Endothelial cell of umbilical vein (primary cell): ENCODE data around the gene TAF3. TPM values are rescaled to one million over a fixed set of nuclear protein-coding genes. Genes with fewer than 3 reads are reported as not detected.

ENCODE experiments used
- BruUV-seq: library from RNA; stranded (reverse); fragments of 400-500 nt; replicated peaks from 2 replicates; lab custom pipeline; 2021; lab: Mats Ljungman, UMichigan
- CTCF ChIA-PET: fragments of 300-600, 350-600 bp; sonication (Branson Sonifier 250); formaldehyde crosslinking; loops from one replicate; lab custom pipeline; 2021; ENCODE audit warnings: antibody characterized with exemption, inconsistent platforms; lab: Charles Lee
- POLR2A ChIA-PET: fragments of 300-600, 350-600 bp; sonication (Branson Sonifier 250); formaldehyde crosslinking; loops from one replicate; lab custom pipeline; 2021; ENCODE audit warnings: antibody characterized with exemption, inconsistent platforms; lab: Charles Lee
- DNase-seq: peaks from one replicate; pipeline ENCODE4 v3.0.0-alpha.2; 2011; ENCODE audit warnings: low read depth, low spot score
- FAIRE-seq: peaks from 2 replicates; lab custom pipeline; 2011; peaks lifted over from hg19 to GRCh38; lab: Jason Lieb, UNC
- H2AFZ ChIP-seq: 2 replicates; pipeline ENCODE4 v1.6.0; 2012; ENCODE audit warnings: low read depth, low read length, control low read depth, inconsistent platforms
- H3K27ac ChIP-seq: 2 replicates; pipeline ENCODE4 v1.5.1; 2011; ENCODE audit warnings: low read depth, mild to moderate bottlenecking, control low read depth, low read length, moderate library complexity; ENCODE audit not compliant: insufficient read depth
- H3K27me3 ChIP-seq, 2 experiments: 2 replicates each; pipeline versions ENCODE4 v1.6.0 to v1.6.1; 2011; ENCODE audit warnings: low read length in 2 of 2, mixed read lengths in 1 of 2; ENCODE audit not compliant: control insufficient read depth in 2 of 2, insufficient read depth in 2 of 2
- H3K36me3 ChIP-seq, 2 experiments: 2 replicates in 1 of 2; 3 replicates in 1 of 2; pipeline ENCODE4 v1.5.1; 2011; ENCODE audit warnings: low read length in 2 of 2, mild to moderate bottlenecking in 1 of 2, moderate library complexity in 1 of 2; ENCODE audit not compliant: control insufficient read depth in 2 of 2, insufficient read depth in 2 of 2; ENCODE audit errors: extremely low read depth in 1 of 2
- H3K4me1 ChIP-seq: 3 replicates; pipeline ENCODE4 v1.5.1; 2011; ENCODE audit warnings: mild to moderate bottlenecking, low read length; ENCODE audit not compliant: control insufficient read depth, insufficient read depth; ENCODE audit errors: extremely low read depth
- H3K4me2 ChIP-seq: 2 replicates; pipeline ENCODE4 v1.6.1; 2011; ENCODE audit warnings: low read length, control low read depth, mixed read lengths; ENCODE audit not compliant: insufficient read depth
- H3K4me3 ChIP-seq, 3 experiments: fragments of 200-600 bp in 1 of 3; sonication (generic), shearing (Covaris generic) in 1 of 3; replicated peaks in 1 of 3; 2 replicates each; pipeline ENCODE4 v1.5.1; 2011 to 2016; ENCODE audit warnings: control low read depth in 3 of 3, low read length in 3 of 3, mild to moderate bottlenecking in 2 of 3, inconsistent platforms in 1 of 3, low read depth in 1 of 3, moderate library complexity in 1 of 3; ENCODE audit not compliant: insufficient read depth in 1 of 3
- H3K79me2 ChIP-seq: 2 replicates; pipeline ENCODE4 v1.6.0; 2012; ENCODE audit warnings: low read length, inconsistent platforms; ENCODE audit not compliant: control insufficient read depth, insufficient read depth
- H3K9ac ChIP-seq: replicated peaks from 2 replicates; pipeline ENCODE3; 2011; ENCODE audit warnings: low read length, control low read depth; ENCODE audit not compliant: insufficient read depth; ENCODE audit errors: extremely low read depth
- H3K9me1 ChIP-seq: replicated peaks from 3 replicates; pipeline ENCODE4 v1.6.0; 2011; ENCODE audit warnings: mild to moderate bottlenecking, low read length; ENCODE audit not compliant: control insufficient read depth, insufficient read depth; ENCODE audit errors: extremely low read depth
- H3K9me3 ChIP-seq: replicated peaks from 2 replicates; pipeline ENCODE4 v1.5.1; 2012; ENCODE audit warnings: low read length, inconsistent platforms; ENCODE audit not compliant: control insufficient read depth, insufficient read depth
- H4K20me1 ChIP-seq: replicated peaks from 2 replicates; pipeline ENCODE3; 2011; ENCODE audit warnings: mild to moderate bottlenecking, low read length; ENCODE audit not compliant: control insufficient read depth, insufficient read depth; ENCODE audit errors: extremely low read depth
- EZH2 ChIP-seq: IDR thresholded peaks from 2 replicates; pipeline ENCODE4 v1.6.1; 2012; ENCODE audit warnings: borderline replicate concordance, low read depth, mild to moderate bottlenecking, moderate library complexity, low read length, inconsistent platforms; ENCODE audit not compliant: severe bottlenecking
- FOS ChIP-seq: IDR thresholded peaks from 2 replicates; pipeline ENCODE4 v1.6.1; 2011; ENCODE audit warnings: mild to moderate bottlenecking, low read length, moderate library complexity, borderline replicate concordance; ENCODE audit not compliant: insufficient read depth
- GATA2 ChIP-seq: IDR thresholded peaks from 2 replicates; pipeline ENCODE4 v1.7.0; 2011; ENCODE audit warnings: low read depth, mild to moderate bottlenecking, moderate library complexity, mixed read lengths, low read length; ENCODE audit not compliant: insufficient read length, insufficient read depth
- JUN ChIP-seq: IDR thresholded peaks from 2 replicates; pipeline ENCODE4 v1.6.1; 2011; ENCODE audit warnings: borderline replicate concordance, low read depth; ENCODE audit not compliant: insufficient read length, insufficient read depth
- MYC ChIP-seq: IDR thresholded peaks from one replicate; pipeline ENCODE4 v1.6.1; 2011; ENCODE audit warnings: mild to moderate bottlenecking, low read depth, low read length
- POLR2A ChIP-seq: IDR thresholded peaks from 2 replicates; pipeline ENCODE4 v1.6.1; 2012; ENCODE audit warnings: low read depth, mild to moderate bottlenecking, control low read depth, low read length
- POLR2AphosphoS5 ChIP-seq: IDR thresholded peaks from 2 replicates; pipeline ENCODE4 v1.6.1; 2012; ENCODE audit warnings: low read depth, mild to moderate bottlenecking, control low read depth, low read length, moderate library complexity; ENCODE audit not compliant: insufficient read depth
- dilution Hi-C: fragments of 300-500 bp; cut with MboI; formaldehyde crosslinking; loops from one replicate; pipeline ENCODE4 v1.15.0; 2019; ENCODE audit warnings: low sequenced_read_pairs; ENCODE audit not compliant: extremely low pct_ligation_motif_present
- intact Hi-C: fragments of 100-400 bp; cut with micrococcal nuclease; formaldehyde crosslinking; loops from one replicate; pipeline ENCODE4 v1.10.0; 2022
- polyA plus RNA-seq, 4 experiments: library from polyadenylated mRNA; depleted of rRNA in 3 of 4; stranded (reverse) in 3 of 4; unstranded in 1 of 4; fragments of >200 nt; gene quantifications; 2 replicates each; pipeline versions ENCODE4 v1.2.1 to v1.2.3, GENCODE V29; 2011 to 2012; ENCODE audit warnings: missing spikeins in 1 of 4
- total RNA-seq: library from RNA; stranded (reverse); gene quantifications from 2 replicates; pipeline ENCODE4 v1.2.3, GENCODE V29; 2021
- TF ChIP-seq, protein P1 (sequence below), 2 donors: IDR thresholded peaks; 1 replicate in 1 of 2; 2 replicates in 1 of 2; pipeline ENCODE4 v1.5.1; 2011; ENCODE audit warnings: low read length in 2 of 2, mild to moderate bottlenecking in 2 of 2, moderate library complexity in 2 of 2, control low read depth in 1 of 2, inconsistent platforms in 1 of 2, low read depth in 1 of 2; ENCODE audit not compliant: insufficient read depth in 1 of 2; ENCODE audit errors: extremely low read depth in 1 of 2
- TF ChIP-seq, protein P2 (sequence below): IDR thresholded peaks from 2 replicates; pipeline ENCODE4 v1.6.1; 2011; ENCODE audit not compliant: insufficient read depth, insufficient read length

Gene TAF3
- total and polyA plus RNA-seq, 2 donors (not counting 3 experiments of a cell fraction or from before 2014, with no cell fraction given): 2.4 to 10.5 TPM

- no TSS peak for BruUV-seq
- DNase-seq (no peak), FAIRE-seq (no peak)
- H2AFZ ChIP-seq: no peak overlapping the region
- H3K4me3 ChIP-seq: no peak overlapping the region
- intact Hi-C loops: no loop called here
- no peak overlapping the region for H3K9ac ChIP-seq
- H3K27me3 ChIP-seq: no peaks in the 10 kb centered on the region
- no peaks in the 10 kb centered on the region for H4K20me1 ChIP-seq
- TF ChIP-seq EZH2 (no peak), POLR2A (no peak), JUN (no peak), FOS (no peak), GATA2 (no peak), MYC (no peak)
- dilution Hi-C loops: no loop called here
- no peak overlapping the region for H3K4me2 ChIP-seq
- ChIA-PET POLR2A (no interaction called here), CTCF (interaction anchor here (0.6 to 1.4 kb wide), 2 partner anchors 46 to 139 kb away, joined by 3 read pairs; no protein-coding TSS in a partner anchor)
- H3K27ac ChIP-seq: no peak overlapping the region
- no peaks in the 10 kb centered on the region for H3K9me3 ChIP-seq
- H3K9me1 ChIP-seq: no peaks in the 10 kb centered on the region
- H3K79me2 ChIP-seq: peaks cover 5% of the 10 kb centered on the region
- peaks cover 26 to 45% of the 10 kb centered on the region in 2 experiments for H3K36me3 ChIP-seq
- H3K4me1 ChIP-seq: peaks cover 6% of the 10 kb centered on the region
Measured at GRCh38 chr10:7802606-7803005, 15.7 kb upstream of the TAF3 start.

GRCh38 chr10:7804216-7804615 is 14.1 kb upstream of the TAF3 start:
- CTCF ChIA-PET: no interaction called here
- intact Hi-C loops (no loop called here), dilution Hi-C loops (no loop called here)
- Histone ChIP-seq H3K9ac (no peak overlapping the region), H3K4me3 (no peak overlapping the region), H4K20me1 (no peaks in the 10 kb centered on the region), H2AFZ (no peak overlapping the region), H3K27ac (no peak overlapping the region), H3K27me3 (no peaks in the 10 kb centered on the region), H3K9me1 (no peaks in the 10 kb centered on the region), H3K9me3 (no peaks in the 10 kb centered on the region), H3K36me3 (peaks cover 30 to 47% of the 10 kb centered on the region in 2 experiments), H3K79me2 (peaks cover 3% of the 10 kb centered on the region), H3K4me1 (no peaks in the 10 kb centered on the region), H3K4me2 (no peak overlapping the region)
- FAIRE-seq (no peak), DNase-seq (no peak)
- TF ChIP-seq GATA2 (no peak), EZH2 (no peak), POLR2AphosphoS5 (no peak), JUN (no peak), POLR2A (no peak), FOS (no peak), MYC (no peak)
- TF ChIP-seq, protein P1, sequence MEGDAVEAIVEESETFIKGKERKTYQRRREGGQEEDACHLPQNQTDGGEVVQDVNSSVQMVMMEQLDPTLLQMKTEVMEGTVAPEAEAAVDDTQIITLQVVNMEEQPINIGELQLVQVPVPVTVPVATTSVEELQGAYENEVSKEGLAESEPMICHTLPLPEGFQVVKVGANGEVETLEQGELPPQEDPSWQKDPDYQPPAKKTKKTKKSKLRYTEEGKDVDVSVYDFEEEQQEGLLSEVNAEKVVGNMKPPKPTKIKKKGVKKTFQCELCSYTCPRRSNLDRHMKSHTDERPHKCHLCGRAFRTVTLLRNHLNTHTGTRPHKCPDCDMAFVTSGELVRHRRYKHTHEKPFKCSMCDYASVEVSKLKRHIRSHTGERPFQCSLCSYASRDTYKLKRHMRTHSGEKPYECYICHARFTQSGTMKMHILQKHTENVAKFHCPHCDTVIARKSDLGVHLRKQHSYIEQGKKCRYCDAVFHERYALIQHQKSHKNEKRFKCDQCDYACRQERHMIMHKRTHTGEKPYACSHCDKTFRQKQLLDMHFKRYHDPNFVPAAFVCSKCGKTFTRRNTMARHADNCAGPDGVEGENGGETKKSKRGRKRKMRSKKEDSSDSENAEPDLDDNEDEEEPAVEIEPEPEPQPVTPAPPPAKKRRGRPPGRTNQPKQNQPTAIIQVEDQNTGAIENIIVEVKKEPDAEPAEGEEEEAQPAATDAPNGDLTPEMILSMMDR (IDR thresholded peaks at IDR 0.05; ENCODE audit: extremely low read depth in 1 of 2, insufficient read depth in 1 of 2, low read depth in 1 of 2, low read length in 2 of 2): no peak
- TF ChIP-seq, protein P2, sequence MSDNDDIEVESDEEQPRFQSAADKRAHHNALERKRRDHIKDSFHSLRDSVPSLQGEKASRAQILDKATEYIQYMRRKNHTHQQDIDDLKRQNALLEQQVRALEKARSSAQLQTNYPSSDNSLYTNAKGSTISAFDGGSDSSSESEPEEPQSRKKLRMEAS: no peak
- BruUV-seq: no TSS peak
- POLR2A ChIA-PET: no interaction called here
